Activated CD8-positive, alpha-beta memory T cell treated with anti-CD3 and anti-CD28 coated beads for 48 hours (primary cell): ENCODE results near the gene GAGE2A.
"Not testable (repeated sequence)": the region's sequence is repeated elsewhere in the genome, so short reads cannot be mapped to it uniquely, and the experiment has no call there.

ENCODE experiments used
- DNase-seq, 3 experiments: peaks; one replicate each; pipeline ENCODE4 v3.0.0-alpha.2; 2020; ENCODE audit warnings: low read depth in 2 of 3, low spot score in 2 of 3

GAGE2A gene

GRCh38 chrX:49589196-49589595 lies at the start of gene GAGE2A:
Gene GAGE2A, plus strand, starts transcription at chrX:49589496. Its CDS starts 1,155 bp downstream, at chrX:49590651.
- not testable (repeated sequence) for DNase-seq

- not testable (repeated sequence) for DNase-seq
These were observed 47.9 kb upstream of the GAGE2A start, which contains the start of gene GAGE12D for GRCh38 chrX:49541433-49541832. Gene GAGE12D, plus strand, starts transcription at chrX:49541733. Its CDS starts 1,155 bp downstream, at chrX:49542888.

GRCh38 chrX:49550989-49551388 lies 38.3 kb upstream of the GAGE2A start, which contains the start of gene GAGE12E:
Gene GAGE12E, plus strand, starts transcription at chrX:49551289. Its CDS starts 1,155 bp downstream, at chrX:49552444.
- not testable (repeated sequence) for DNase-seq

- not testable (repeated sequence) for DNase-seq
These were observed 28.8 kb upstream of the GAGE2A start, which contains the start of gene GAGE12F for GRCh38 chrX:49560542-49560941. Gene GAGE12F, plus strand, starts transcription at chrX:49560842. Its CDS starts 1,155 bp downstream, at chrX:49561997.

- DNase-seq: not testable (repeated sequence)
These were observed 20.6 kb upstream of the GAGE2A start for GRCh38 chrX:49568728-49569127.

- not testable (repeated sequence) for DNase-seq
These were observed 20.1 kb upstream of the GAGE2A start for GRCh38 chrX:49569152-49569551.

- not testable (repeated sequence) for DNase-seq
These were observed 19.2 kb upstream of the GAGE2A start, which contains the start of gene GAGE12G for GRCh38 chrX:49570100-49570499. Gene GAGE12G, plus strand, starts transcription at chrX:49570400. Its CDS starts 1,155 bp downstream, at chrX:49571555.

- not testable (repeated sequence) for DNase-seq
These were observed 9.6 kb upstream of the GAGE2A start, which contains the start of gene GAGE12H for GRCh38 chrX:49579649-49580048. Gene GAGE12H, plus strand, starts transcription at chrX:49579949. Its CDS starts 1,155 bp downstream, at chrX:49581104.

- not testable (repeated sequence) for DNase-seq
These were observed 628 bp downstream of the GAGE2A start for GRCh38 chrX:49589769-49590478.

GRCh38 chrX:49590488-49590887 lies 1.2 kb downstream of the GAGE2A start:
- DNase-seq: not testable (repeated sequence)

GRCh38 chrX:49598720-49599119 lies 9.4 kb downstream of the GAGE2A start, which contains the start of gene GAGE1:
Gene GAGE1, plus strand, starts transcription at chrX:49599020. Its CDS starts 1,155 bp downstream, at chrX:49600175.
- not testable (repeated sequence) for DNase-seq

GRCh38 chrX:49610718-49611310 lies 21.5 kb downstream of the GAGE2A start:
- DNase-seq: no peak

GRCh38 chrX:49618574-49618973 lies 29.3 kb downstream of the GAGE2A start:
- DNase-seq: no peak

GRCh38 chrX:49627086-49627777 lies 37.9 kb downstream of the GAGE2A start:
- DNase-seq: peak in 1 of 3 experiments; percentile 0

- no peak for DNase-seq
These were observed 55.8 kb downstream of the GAGE2A start for GRCh38 chrX:49644991-49645637.
